K562 (cell line): ENCODE data around the gene LYST. TPM values are rescaled to one million over a fixed set of nuclear protein-coding genes. Genes with fewer than 3 reads are reported as not detected.

Experiments
- ATAC-seq: fragments of 200-7000 bp; cut with Tn5 transposase; 3 replicates; pipeline ENCODE4 v1.9.1; 2020; ENCODE audit warnings: moderate library complexity
- BruUV-seq: library from RNA; stranded (reverse); fragments of 400-500 nt; replicated peaks from 2 replicates; lab custom pipeline; 2021; lab: Mats Ljungman, UMichigan
- CTCF ChIA-PET: fragments of 300-600 bp; formaldehyde crosslinking; extraction: SDS; loops from one replicate; lab custom pipeline; 2021; ENCODE audit warnings: low intra/inter-chr PET ratio; lab: Yijun Ruan, JAX
- POLR2A ChIA-PET: fragments of 300-600, 350-650 bp; sonication (Branson Sonifier 250); formaldehyde crosslinking; extraction: SDS; loops from one replicate; lab custom pipeline; 2021; ENCODE audit warnings: antibody characterized with exemption, inconsistent platforms; lab: Yijun Ruan, JAX
- DNase-seq, 4 experiments: peaks; one replicate each; pipeline versions ENCODE4 v3.0.0 to v3.0.0-alpha.2; 2011 to 2018; ENCODE audit warnings: low spot score in 3 of 4, mixed read lengths in 3 of 4; ENCODE audit errors: extremely low read depth in 1 of 4
- FAIRE-seq: peaks from 2 replicates; lab custom pipeline; 2011; peaks lifted over from hg19 to GRCh38; lab: Jason Lieb, UNC
- H2AFZ ChIP-seq: 2 replicates; pipeline ENCODE4 v1.6.0; 2011; ENCODE audit warnings: low read depth, low read length, control low read depth, inconsistent platforms
- H3K27ac ChIP-seq: fragments of 200-600 bp; 3 replicates; pipeline ENCODE4 v1.8.0; 2011; ENCODE audit warnings: low read depth, mild to moderate bottlenecking, control low read depth, inconsistent platforms, low read length, moderate library complexity, mixed read lengths; ENCODE audit errors: extremely low read depth
- H3K27me3 ChIP-seq, 2 experiments: fragments of 300-600 bp in 1 of 2; 2 replicates in 1 of 2; 3 replicates in 1 of 2; pipeline versions ENCODE4 v1.6.0 to v1.8.0; 2011; ENCODE audit warnings: inconsistent platforms in 2 of 2, low read length in 2 of 2, mild to moderate bottlenecking in 1 of 2, mixed read lengths in 1 of 2, moderate library complexity in 1 of 2; ENCODE audit not compliant: control insufficient read depth in 2 of 2, insufficient read depth in 2 of 2
- H3K36me3 ChIP-seq: fragments of 300-600 bp; 3 replicates; pipeline ENCODE4 v1.8.0; 2011; ENCODE audit warnings: mild to moderate bottlenecking, low read length, inconsistent platforms; ENCODE audit not compliant: control insufficient read depth, insufficient read depth
- H3K4me1 ChIP-seq, 2 experiments: fragments of 200-600 bp in 1 of 2; replicated peaks in 1 of 2; 2 replicates in 1 of 2; 3 replicates in 1 of 2; pipeline versions ENCODE4 v1.5.1 to v1.8.0; 2011; ENCODE audit warnings: inconsistent platforms in 2 of 2, low read length in 2 of 2, mild to moderate bottlenecking in 1 of 2, mixed read lengths in 1 of 2, moderate library complexity in 1 of 2; ENCODE audit not compliant: control insufficient read depth in 2 of 2, insufficient read depth in 2 of 2
- H3K4me2 ChIP-seq: 2 replicates; pipeline ENCODE4 v1.6.1; 2011; ENCODE audit warnings: low read length, control low read depth, inconsistent platforms, mixed read lengths; ENCODE audit not compliant: insufficient read depth
- H3K4me3 ChIP-seq: fragments of 200-600 bp; sonication (generic), shearing (Covaris generic); 2 replicates; pipeline ENCODE4 v1.5.1; 2016; ENCODE audit warnings: control low read depth, inconsistent platforms
- H3K79me2 ChIP-seq: fragments of 200-600 bp; 3 replicates; pipeline ENCODE4 v1.8.0; 2011; ENCODE audit warnings: low read length, inconsistent platforms; ENCODE audit not compliant: control insufficient read depth, insufficient read depth
- H3K9ac ChIP-seq, 2 experiments: 2 replicates each; pipeline versions ENCODE4 v1.6.0 to v1.6.1; 2011; ENCODE audit warnings: low read depth in 2 of 2, low read length in 2 of 2, control low read depth in 1 of 2, inconsistent platforms in 1 of 2, mild to moderate bottlenecking in 1 of 2, mixed read lengths in 1 of 2; ENCODE audit not compliant: insufficient read depth in 1 of 2
- H3K9me1 ChIP-seq: one replicate; pipeline ENCODE4 v1.6.0; 2011; ENCODE audit warnings: inconsistent platforms, mild to moderate bottlenecking, low read length, moderate library complexity; ENCODE audit not compliant: control insufficient read depth, insufficient read depth
- H3K9me3 ChIP-seq: replicated peaks from 2 replicates; pipeline ENCODE4 v1.5.1; 2011; ENCODE audit warnings: low read depth, low read length, inconsistent platforms; ENCODE audit not compliant: control insufficient read depth, insufficient read depth
- H4K20me1 ChIP-seq: replicated peaks from 2 replicates; pipeline ENCODE4 v1.6.1; 2011; ENCODE audit warnings: low read length, inconsistent platforms, mixed read lengths; ENCODE audit not compliant: control insufficient read depth, insufficient read depth
- SNIP1 ChIP-seq: fragments of 450-650 bp; IDR thresholded peaks from 2 replicates; pipeline ENCODE4 v1.7.1; 2017; ENCODE audit warnings: low read depth, mild to moderate bottlenecking
- XRCC5 ChIP-seq: fragments of 200-400 bp; formaldehyde crosslinking; IDR thresholded peaks from 2 replicates; pipeline ENCODE4 v1.6.1; 2017; ENCODE audit warnings: low read depth, mild to moderate bottlenecking, low read length
- ZNF124 ChIP-seq: sonication (generic); formaldehyde crosslinking; IDR thresholded peaks from 2 replicates; pipeline ENCODE4 v1.8.1; 2022; ENCODE audit warnings: missing genetic modification reagents
- WGBS: fragments of 100-300 bp; shearing (Covaris generic); methylation state at CpG from one replicate; pipeline ENCODE4 v1.1.6; 2016; ENCODE audit warnings: low coverage, mixed read lengths; ENCODE audit not compliant: insufficient coverage; ENCODE audit errors: missing lambda C conversion rate; 5-methylcytosine and 5-hydroxymethylcytosine counted together
- in situ Hi-C: fragments of 300-500 bp; cut with MboI; formaldehyde crosslinking; loops from 4 replicates; pipeline ENCODE4 v1.15.0; 2018; ENCODE audit warnings: inconsistent platforms, mixed read lengths
- intact Hi-C: fragments of 100-400 bp; cut with micrococcal nuclease; formaldehyde crosslinking; loops from 2 replicates; pipeline ENCODE4 v1.14.2; 2022
- polyA plus RNA-seq, 8 experiments: library from polyadenylated mRNA; depleted of rRNA in 4 of 8; stranded (reverse) in 5 of 8; unstranded in 3 of 8; fragments of >200 nt; fragmentation: Nextera tagmentation in 2 of 8; fragmentation: Illumina TruSeq in 1 of 8; extraction: Ambion mirVana in 2 of 8; extraction: Trizol in 1 of 8; gene quantifications; 2 replicates each; pipeline versions ENCODE4 v1.2.1 to v1.2.3, GENCODE V29; 2011 to 2014; ENCODE audit warnings: inconsistent platforms in 1 of 8, missing spikeins in 1 of 8
- total RNA-seq, 7 experiments: library from RNA; depleted of rRNA in 6 of 7; stranded (reverse); fragments of >200 nt in 6 of 7; fragmentation: Illumina TruSeq in 2 of 7; extraction: Trizol in 2 of 7; gene quantifications; 2 replicates each; pipeline versions ENCODE4 v1.2.1 to v1.2.3, GENCODE V29; 2011 to 2021; ENCODE audit warnings: low replicate concordance in 1 of 7
- TF ChIP-seq, protein P1 (sequence below): fragments of 450-650 bp; IDR thresholded peaks from one replicate; pipeline ENCODE4 v1.6.1; 2018; ENCODE audit warnings: mild to moderate bottlenecking, moderate library complexity; ENCODE audit not compliant: partially characterized antibody

The LYST gene
- total and polyA plus RNA-seq, 9 of the 15 experiments (the other 6 are each of a cell fraction or from before 2014, with no cell fraction given), result 0.73 to 2.4 (median 1.4) TPM

DNA sequence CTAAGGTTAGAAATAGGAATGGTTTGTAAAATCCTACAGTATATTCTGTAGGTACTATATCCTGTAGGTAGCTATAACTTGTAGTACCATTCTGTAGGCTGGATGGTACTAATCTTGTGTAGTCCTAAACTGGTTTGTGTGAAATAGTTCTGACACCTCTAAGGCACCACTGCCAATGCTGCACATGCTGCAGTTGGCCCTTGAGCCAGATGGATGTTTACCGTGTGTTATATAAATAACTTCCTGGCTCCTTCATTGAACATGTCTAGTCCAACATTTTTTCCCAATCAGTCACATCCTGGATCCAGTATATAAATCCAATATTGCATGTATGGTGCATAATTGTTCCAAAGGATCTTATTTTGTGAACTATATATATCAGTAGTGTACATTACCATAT, 127.6 kb downstream of the LYST start:
- H3K4me3 ChIP-seq, result no peak overlapping the region
- H3K9me1 ChIP-seq, result no peaks in the 10 kb centered on the region
- no peak overlapping the region for H3K4me2 ChIP-seq
- no peak overlapping the region for H3K9ac ChIP-seq
- BruUV-seq, result no TSS peak
- 0% methylated on average over 1 of the region's 1 CpG for WGBS
- no peak overlapping the region for H3K27ac ChIP-seq
- ChIA-PET CTCF (no interaction called here), POLR2A (interaction anchor here (0.7 kb wide), 1 partner anchor 573 kb away, joined by 4 read pairs; no protein-coding TSS in a partner anchor)
- H3K79me2 ChIP-seq, result no peaks in the 10 kb centered on the region
- FAIRE-seq (no peak), ATAC-seq (no peak), DNase-seq (no peak)
- intact Hi-C loops (loop anchor here (5.0 kb wide), 1 partner anchor 647 kb away; no protein-coding TSS in a partner anchor), in situ Hi-C loops (loop anchor here (10.0 kb wide), 1 partner anchor 224 kb away; no protein-coding TSS in a partner anchor)
- TF ChIP-seq, protein P1, sequence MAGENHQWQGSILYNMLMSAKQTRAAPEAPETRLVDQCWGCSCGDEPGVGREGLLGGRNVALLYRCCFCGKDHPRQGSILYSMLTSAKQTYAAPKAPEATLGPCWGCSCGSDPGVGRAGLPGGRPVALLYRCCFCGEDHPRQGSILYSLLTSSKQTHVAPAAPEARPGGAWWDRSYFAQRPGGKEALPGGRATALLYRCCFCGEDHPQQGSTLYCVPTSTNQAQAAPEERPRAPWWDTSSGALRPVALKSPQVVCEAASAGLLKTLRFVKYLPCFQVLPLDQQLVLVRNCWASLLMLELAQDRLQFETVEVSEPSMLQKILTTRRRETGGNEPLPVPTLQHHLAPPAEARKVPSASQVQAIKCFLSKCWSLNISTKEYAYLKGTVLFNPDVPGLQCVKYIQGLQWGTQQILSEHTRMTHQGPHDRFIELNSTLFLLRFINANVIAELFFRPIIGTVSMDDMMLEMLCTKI, result no peak
- no peak for TF ChIP-seq SNIP1
- H3K27me3 ChIP-seq, result peaks cover 4 to 5% of the 10 kb centered on the region in 2 experiments; a peak in 3 of 5 replicates
- no peak overlapping the region for H2AFZ ChIP-seq
- no peaks in the 10 kb centered on the region for H3K36me3 ChIP-seq
- H4K20me1 ChIP-seq, result no peaks in the 10 kb centered on the region
- no peaks in the 10 kb centered on the region for H3K9me3 ChIP-seq
- H3K4me1 ChIP-seq, result no peaks in the 10 kb centered on the region

DNA sequence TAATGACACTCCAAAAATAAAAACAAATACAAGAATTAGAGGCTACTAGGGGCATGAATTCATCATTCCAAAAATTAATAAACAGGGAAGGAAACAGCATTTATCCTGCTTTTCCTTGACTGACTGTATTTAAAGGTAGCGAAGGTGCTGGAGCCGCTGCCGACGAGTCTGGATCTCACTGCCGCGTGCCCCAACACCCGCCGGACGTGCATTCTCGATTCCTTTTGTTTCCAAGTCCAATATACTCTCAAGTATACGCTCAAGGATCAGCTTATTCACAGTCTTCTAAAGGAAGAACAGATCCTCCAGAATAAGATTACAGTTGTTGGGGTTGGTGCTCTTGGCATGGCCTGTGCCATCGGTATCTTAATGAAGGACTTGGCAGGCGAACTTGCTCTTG, 129.0 kb downstream of the LYST start:
- Histone ChIP-seq H3K4me2 (no peak overlapping the region), H3K79me2 (no peaks in the 10 kb centered on the region), H3K27ac (no peak overlapping the region), H3K4me1 (no peaks in the 10 kb centered on the region), H3K9me1 (no peaks in the 10 kb centered on the region), H3K4me3 (no peak overlapping the region), H3K9me3 (no peaks in the 10 kb centered on the region), H3K36me3 (no peaks in the 10 kb centered on the region), H3K27me3 (peaks cover 4 to 5% of the 10 kb centered on the region in 2 experiments; a peak in 3 of 5 replicates), H2AFZ (no peak overlapping the region), H3K9ac (no peak overlapping the region), H4K20me1 (no peaks in the 10 kb centered on the region)
- intact Hi-C loops (loop anchor here (5.0 kb wide), 1 partner anchor 645 kb away; no protein-coding TSS in a partner anchor), in situ Hi-C loops (loop anchor here (10.0 kb wide), 1 partner anchor 223 kb away; no protein-coding TSS in a partner anchor)
- DNase-seq (no peak), FAIRE-seq (no peak), ATAC-seq (no peak)
- POLR2A ChIA-PET, result interaction anchor here (0.6 kb wide), 1 partner anchor 77 kb away, joined by 3 read pairs; no protein-coding TSS in a partner anchor
- 11% methylated on average over 13 of the region's 13 CpGs for WGBS
- BruUV-seq, result no TSS peak
- no peak for TF ChIP-seq XRCC5
- TF ChIP-seq ZNF124 (CRISPR knock-in tag), result no peak
- CTCF ChIA-PET, result no interaction called here
